Ishikawa (cell line): ENCODE data around the gene ESYT2.
"Not testable (repeated sequence)": the region's sequence is repeated elsewhere in the genome, so short reads cannot be mapped to it uniquely, and the experiment has no call there.

Experiments
- CEBPB ChIP-seq: IDR thresholded peaks from 2 replicates; pipeline ENCODE4 v1.6.1; 2012
- EGR1 ChIP-seq: IDR thresholded peaks from 2 replicates; pipeline ENCODE4 v1.6.1; 2012
- EP300 ChIP-seq: IDR thresholded peaks from 2 replicates; pipeline ENCODE4 v1.6.1; 2012; ENCODE audit warnings: borderline replicate concordance
- RAD21 ChIP-seq: IDR thresholded peaks from 2 replicates; pipeline ENCODE4 v1.6.1; 2012; ENCODE audit warnings: low read depth
- YY1 ChIP-seq: IDR thresholded peaks from 2 replicates; pipeline ENCODE4 v1.6.1; 2012; ENCODE audit warnings: low read depth
- ZBTB7A ChIP-seq: IDR thresholded peaks from 2 replicates; pipeline ENCODE4 v1.6.1; 2012; ENCODE audit warnings: low read depth
- TF ChIP-seq, protein P1 (sequence below): IDR thresholded peaks from 2 replicates; pipeline ENCODE4 v1.6.1; 2012; ENCODE audit warnings: low read depth, mild to moderate bottlenecking
- TF ChIP-seq, protein P2 (sequence below): IDR thresholded peaks from 2 replicates; pipeline ENCODE4 v1.6.1; 2012

DNA sequence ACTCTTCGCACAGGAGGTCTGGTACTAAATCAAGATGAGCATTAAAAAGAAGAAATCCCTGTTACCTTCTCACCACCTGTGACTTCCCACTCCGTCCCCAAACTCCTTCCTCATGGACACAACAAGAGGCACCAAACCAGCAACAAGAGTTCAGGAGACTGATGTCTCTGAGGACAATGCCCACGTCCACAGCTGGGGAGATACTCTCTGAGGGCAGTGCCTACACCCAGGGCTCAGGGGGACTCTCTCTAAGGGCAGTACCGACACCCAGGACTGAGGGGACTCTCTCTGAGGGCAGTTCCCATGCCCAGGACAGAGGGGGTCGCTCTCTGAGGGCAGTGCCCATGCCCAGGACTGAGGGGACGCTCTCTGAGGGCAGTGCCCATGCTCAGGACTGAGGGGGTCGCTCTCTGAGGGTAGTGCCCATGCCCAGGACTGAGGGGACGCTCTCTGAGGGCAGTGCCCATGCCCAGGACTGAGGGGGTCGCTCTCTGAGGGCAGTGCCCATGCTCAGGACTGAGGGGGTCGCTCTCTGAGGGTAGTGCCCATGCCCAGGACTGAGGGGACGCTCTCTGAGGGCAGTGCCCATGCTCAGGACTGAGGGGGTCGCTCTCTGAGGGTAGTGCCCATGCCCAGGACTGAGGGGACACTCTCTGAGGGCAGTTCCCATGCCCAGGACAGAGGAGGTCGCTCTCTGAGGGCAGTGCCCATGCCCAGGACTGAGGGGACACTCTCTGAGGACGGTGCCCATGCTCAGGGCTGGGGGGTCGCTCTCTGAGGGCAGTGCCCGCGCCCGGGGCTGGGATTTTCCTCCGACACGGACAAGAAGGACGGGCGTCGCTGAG lies 125.4 kb downstream of the ESYT2 start:
- TF ChIP-seq ZBTB7A = peak; percentile 80; the same call in 1 of the 2 replicates
- not testable (repeated sequence) for TF ChIP-seq YY1, EGR1, CEBPB, RAD21, EP300
- TF ChIP-seq, protein P1, sequence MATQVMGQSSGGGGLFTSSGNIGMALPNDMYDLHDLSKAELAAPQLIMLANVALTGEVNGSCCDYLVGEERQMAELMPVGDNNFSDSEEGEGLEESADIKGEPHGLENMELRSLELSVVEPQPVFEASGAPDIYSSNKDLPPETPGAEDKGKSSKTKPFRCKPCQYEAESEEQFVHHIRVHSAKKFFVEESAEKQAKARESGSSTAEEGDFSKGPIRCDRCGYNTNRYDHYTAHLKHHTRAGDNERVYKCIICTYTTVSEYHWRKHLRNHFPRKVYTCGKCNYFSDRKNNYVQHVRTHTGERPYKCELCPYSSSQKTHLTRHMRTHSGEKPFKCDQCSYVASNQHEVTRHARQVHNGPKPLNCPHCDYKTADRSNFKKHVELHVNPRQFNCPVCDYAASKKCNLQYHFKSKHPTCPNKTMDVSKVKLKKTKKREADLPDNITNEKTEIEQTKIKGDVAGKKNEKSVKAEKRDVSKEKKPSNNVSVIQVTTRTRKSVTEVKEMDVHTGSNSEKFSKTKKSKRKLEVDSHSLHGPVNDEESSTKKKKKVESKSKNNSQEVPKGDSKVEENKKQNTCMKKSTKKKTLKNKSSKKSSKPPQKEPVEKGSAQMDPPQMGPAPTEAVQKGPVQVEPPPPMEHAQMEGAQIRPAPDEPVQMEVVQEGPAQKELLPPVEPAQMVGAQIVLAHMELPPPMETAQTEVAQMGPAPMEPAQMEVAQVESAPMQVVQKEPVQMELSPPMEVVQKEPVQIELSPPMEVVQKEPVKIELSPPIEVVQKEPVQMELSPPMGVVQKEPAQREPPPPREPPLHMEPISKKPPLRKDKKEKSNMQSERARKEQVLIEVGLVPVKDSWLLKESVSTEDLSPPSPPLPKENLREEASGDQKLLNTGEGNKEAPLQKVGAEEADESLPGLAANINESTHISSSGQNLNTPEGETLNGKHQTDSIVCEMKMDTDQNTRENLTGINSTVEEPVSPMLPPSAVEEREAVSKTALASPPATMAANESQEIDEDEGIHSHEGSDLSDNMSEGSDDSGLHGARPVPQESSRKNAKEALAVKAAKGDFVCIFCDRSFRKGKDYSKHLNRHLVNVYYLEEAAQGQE = not testable (repeated sequence)
- TF ChIP-seq, protein P2, sequence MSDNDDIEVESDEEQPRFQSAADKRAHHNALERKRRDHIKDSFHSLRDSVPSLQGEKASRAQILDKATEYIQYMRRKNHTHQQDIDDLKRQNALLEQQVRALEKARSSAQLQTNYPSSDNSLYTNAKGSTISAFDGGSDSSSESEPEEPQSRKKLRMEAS = not testable (repeated sequence)
